ENCODE data around the gene SCAMP4. TPM values are rescaled to one million over a fixed set of nuclear protein-coding genes. Genes with fewer than 3 reads are reported as not detected.

SCAMP4 gene
- polyA plus RNA-seq, 1 of the 3 experiments (the other 2 are of a cell fraction): 30.0 TPM

DNA sequence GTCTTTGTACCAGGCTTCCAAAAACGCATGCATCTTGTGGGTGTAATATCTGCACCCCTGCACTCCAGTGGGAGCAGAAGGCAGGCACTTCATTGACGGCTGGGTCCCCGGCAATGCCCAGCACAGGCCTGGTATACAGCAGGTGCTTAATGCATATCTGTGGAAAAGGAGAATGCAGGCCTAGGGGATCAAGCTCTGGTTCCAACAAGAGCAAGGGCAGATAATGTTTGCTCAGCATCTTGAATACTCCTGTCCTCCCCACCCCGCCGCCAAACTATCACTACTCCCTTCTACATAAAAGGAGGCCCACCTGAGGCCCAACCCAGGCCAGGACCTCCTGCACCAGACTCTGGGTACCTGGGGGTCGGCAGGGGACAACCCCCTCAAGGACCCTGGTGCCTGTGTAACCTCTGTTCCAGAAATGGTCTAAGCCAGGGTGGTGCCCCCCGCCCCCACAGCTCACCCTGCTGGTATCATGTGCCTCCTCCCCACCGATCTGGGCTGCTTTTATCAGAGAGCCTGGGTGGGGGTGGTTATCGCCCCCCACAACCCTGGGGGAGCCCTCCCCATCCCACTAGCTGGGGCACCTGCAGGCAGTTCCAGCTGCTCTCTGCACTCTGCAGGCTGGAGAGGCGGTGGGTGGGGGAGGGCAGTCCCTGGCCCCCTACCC lies 46.7 kb upstream of the SCAMP4 start:
- H3K4me1 ChIP-seq (ENCODE audit: control insufficient read depth in 1 of 2, insufficient read depth in 2 of 2, low read depth in 1 of 2, low read length in 1 of 2): peaks cover 37 to 65% of the 10 kb centered on the region in 2 experiments; a peak in 3 of 4 replicates
- H3K9me2 ChIP-seq: no peaks in the 10 kb centered on the region
- H2AFZ ChIP-seq (ENCODE audit: low read depth): no peak overlapping the region
- DNase-seq: no peak
- H3K27me3 ChIP-seq (ENCODE audit: insufficient read depth): no peaks in the 10 kb centered on the region
- H3F3A ChIP-seq (replicated peaks; ENCODE audit: insufficient read depth): peaks cover 12% of the 10 kb centered on the region
- ChIA-PET POLR2A (no interaction called here), CTCF (interaction anchor here (0.7 to 2.8 kb wide), 5 partner anchors 10 to 211 kb away, joined by 3 to 15 read pairs (median 3); partner anchors contain the start of gene REXO1)
- no peak overlapping the region; a peak in 1 of 4 replicates for H3K27ac ChIP-seq (ENCODE audit: low read depth in 2 of 2, low read length in 1 of 2)
- H3K4me2 ChIP-seq: peak overlapping the region; percentile 98; the same call in 1 of the 2 replicates
- TF ChIP-seq, protein P1, sequence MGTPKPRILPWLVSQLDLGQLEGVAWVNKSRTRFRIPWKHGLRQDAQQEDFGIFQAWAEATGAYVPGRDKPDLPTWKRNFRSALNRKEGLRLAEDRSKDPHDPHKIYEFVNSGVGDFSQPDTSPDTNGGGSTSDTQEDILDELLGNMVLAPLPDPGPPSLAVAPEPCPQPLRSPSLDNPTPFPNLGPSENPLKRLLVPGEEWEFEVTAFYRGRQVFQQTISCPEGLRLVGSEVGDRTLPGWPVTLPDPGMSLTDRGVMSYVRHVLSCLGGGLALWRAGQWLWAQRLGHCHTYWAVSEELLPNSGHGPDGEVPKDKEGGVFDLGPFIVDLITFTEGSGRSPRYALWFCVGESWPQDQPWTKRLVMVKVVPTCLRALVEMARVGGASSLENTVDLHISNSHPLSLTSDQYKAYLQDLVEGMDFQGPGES (IDR thresholded peaks at IDR 0.05; ENCODE audit: low read depth, low read length): no peak
- TF ChIP-seq FOXM1 (IDR thresholded peaks at IDR 0.05; ENCODE audit: low read depth): no peak
- no peak overlapping the region for H3K9ac ChIP-seq
- peaks cover 95% of the 10 kb centered on the region for H3K79me2 ChIP-seq (ENCODE audit: insufficient read depth)
- 83% methylated on average over 6 of the region's 10 CpGs for WGBS (ENCODE audit: low lambda C conversion rate)
- H3K9me3 ChIP-seq: no peaks in the 10 kb centered on the region
- peaks cover 0 to 3% of the 10 kb centered on the region in 2 experiments for H3K36me3 ChIP-seq (replicated peaks in 1 of 2; ENCODE audit: control insufficient read depth in 1 of 2, insufficient read depth in 2 of 2, low read length in 1 of 2)
- no peak overlapping the region for H3K4me3 ChIP-seq (ENCODE audit: low read depth in 2 of 2, low read length in 1 of 2)
- H4K20me1 ChIP-seq (ENCODE audit: insufficient read depth): peaks cover 87% of the 10 kb centered on the region

DNA sequence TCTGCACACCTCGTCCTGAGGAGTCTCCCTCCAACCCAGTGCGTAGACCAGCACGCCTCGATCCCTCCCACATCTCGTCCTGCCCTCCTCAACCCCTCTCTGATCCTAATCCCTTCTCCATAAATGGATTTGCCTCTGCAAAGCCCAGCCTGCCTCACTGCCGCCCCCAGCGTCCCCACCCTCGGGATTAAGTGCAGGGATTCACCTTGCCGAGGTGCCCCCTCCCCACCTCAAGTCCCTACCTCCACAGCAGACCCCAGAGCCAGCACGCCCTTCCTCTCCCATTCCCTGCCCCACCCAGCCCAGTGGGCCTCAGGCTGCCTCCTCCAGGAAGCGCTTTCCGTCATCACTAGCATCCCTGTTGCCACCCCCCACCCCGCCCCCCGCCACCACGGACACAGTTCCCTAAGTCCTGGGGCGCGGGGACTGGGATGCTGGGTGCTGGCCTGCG lies 45.8 kb upstream of the SCAMP4 start:
- ChIA-PET CTCF (interaction anchor here (1.5 to 2.8 kb wide), 3 partner anchors 10 to 21 kb away, joined by 7 to 15 read pairs (median 8); partner anchors contain the start of gene REXO1), POLR2A (no interaction called here)
- TF ChIP-seq EZH2phosphoT487 (IDR thresholded peaks at IDR 0.05; ENCODE audit: borderline replicate concordance, low read depth): no peak
- TF ChIP-seq, protein P2, sequence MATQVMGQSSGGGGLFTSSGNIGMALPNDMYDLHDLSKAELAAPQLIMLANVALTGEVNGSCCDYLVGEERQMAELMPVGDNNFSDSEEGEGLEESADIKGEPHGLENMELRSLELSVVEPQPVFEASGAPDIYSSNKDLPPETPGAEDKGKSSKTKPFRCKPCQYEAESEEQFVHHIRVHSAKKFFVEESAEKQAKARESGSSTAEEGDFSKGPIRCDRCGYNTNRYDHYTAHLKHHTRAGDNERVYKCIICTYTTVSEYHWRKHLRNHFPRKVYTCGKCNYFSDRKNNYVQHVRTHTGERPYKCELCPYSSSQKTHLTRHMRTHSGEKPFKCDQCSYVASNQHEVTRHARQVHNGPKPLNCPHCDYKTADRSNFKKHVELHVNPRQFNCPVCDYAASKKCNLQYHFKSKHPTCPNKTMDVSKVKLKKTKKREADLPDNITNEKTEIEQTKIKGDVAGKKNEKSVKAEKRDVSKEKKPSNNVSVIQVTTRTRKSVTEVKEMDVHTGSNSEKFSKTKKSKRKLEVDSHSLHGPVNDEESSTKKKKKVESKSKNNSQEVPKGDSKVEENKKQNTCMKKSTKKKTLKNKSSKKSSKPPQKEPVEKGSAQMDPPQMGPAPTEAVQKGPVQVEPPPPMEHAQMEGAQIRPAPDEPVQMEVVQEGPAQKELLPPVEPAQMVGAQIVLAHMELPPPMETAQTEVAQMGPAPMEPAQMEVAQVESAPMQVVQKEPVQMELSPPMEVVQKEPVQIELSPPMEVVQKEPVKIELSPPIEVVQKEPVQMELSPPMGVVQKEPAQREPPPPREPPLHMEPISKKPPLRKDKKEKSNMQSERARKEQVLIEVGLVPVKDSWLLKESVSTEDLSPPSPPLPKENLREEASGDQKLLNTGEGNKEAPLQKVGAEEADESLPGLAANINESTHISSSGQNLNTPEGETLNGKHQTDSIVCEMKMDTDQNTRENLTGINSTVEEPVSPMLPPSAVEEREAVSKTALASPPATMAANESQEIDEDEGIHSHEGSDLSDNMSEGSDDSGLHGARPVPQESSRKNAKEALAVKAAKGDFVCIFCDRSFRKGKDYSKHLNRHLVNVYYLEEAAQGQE (IDR thresholded peaks at IDR 0.05; ENCODE audit: low read depth, low read length): no peak
- TF ChIP-seq MEF2A (IDR thresholded peaks at IDR 0.05; ENCODE audit: borderline replicate concordance, low read depth): no peak
- no peak for TF ChIP-seq FOXJ3 (CRISPR knock-in tag; IDR thresholded peaks at IDR 0.05)
- TF ChIP-seq RXRA (IDR thresholded peaks at IDR 0.05; ENCODE audit: borderline replicate concordance, low read depth): no peak
- TF ChIP-seq EP300 (IDR thresholded peaks at IDR 0.05; ENCODE audit: borderline replicate concordance in 1 of 2, low read depth in 1 of 2, low read length in 1 of 2): no peak
- TF ChIP-seq, protein P3, sequence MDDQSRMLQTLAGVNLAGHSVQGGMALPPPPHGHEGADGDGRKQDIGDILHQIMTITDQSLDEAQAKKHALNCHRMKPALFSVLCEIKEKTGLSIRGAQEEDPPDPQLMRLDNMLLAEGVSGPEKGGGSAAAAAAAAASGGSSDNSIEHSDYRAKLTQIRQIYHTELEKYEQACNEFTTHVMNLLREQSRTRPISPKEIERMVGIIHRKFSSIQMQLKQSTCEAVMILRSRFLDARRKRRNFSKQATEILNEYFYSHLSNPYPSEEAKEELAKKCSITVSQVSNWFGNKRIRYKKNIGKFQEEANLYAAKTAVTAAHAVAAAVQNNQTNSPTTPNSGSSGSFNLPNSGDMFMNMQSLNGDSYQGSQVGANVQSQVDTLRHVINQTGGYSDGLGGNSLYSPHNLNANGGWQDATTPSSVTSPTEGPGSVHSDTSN (IDR thresholded peaks at IDR 0.05): no peak
- no peak for TF ChIP-seq MXI1 (IDR thresholded peaks at IDR 0.05; ENCODE audit: low read depth, low read length)
- no peak for TF ChIP-seq NFIC (IDR thresholded peaks at IDR 0.05; ENCODE audit: borderline replicate concordance)
- TF ChIP-seq, protein P4, sequence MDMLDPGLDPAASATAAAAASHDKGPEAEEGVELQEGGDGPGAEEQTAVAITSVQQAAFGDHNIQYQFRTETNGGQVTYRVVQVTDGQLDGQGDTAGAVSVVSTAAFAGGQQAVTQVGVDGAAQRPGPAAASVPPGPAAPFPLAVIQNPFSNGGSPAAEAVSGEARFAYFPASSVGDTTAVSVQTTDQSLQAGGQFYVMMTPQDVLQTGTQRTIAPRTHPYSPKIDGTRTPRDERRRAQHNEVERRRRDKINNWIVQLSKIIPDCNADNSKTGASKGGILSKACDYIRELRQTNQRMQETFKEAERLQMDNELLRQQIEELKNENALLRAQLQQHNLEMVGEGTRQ (IDR thresholded peaks at IDR 0.05; ENCODE audit: borderline replicate concordance, low read depth, low read length): no peak
- H3K79me2 ChIP-seq (ENCODE audit: insufficient read depth): peaks cover 87% of the 10 kb centered on the region
- H3F3A ChIP-seq (replicated peaks; ENCODE audit: insufficient read depth): peaks cover 12% of the 10 kb centered on the region
- no peak overlapping the region for H3K4me3 ChIP-seq (ENCODE audit: low read depth in 2 of 2, low read length in 1 of 2)
- H3K9ac ChIP-seq: no peak overlapping the region
- no peak for DNase-seq
- H3K27me3 ChIP-seq (ENCODE audit: insufficient read depth): no peaks in the 10 kb centered on the region
- peak overlapping the region in 1 of 2 experiments; percentile 32; a peak in 1 of 4 replicates for H3K27ac ChIP-seq (ENCODE audit: low read depth in 2 of 2, low read length in 1 of 2)
- H4K20me1 ChIP-seq (ENCODE audit: insufficient read depth): peaks cover 80% of the 10 kb centered on the region
- no peak overlapping the region for H2AFZ ChIP-seq (ENCODE audit: low read depth)
- H3K9me3 ChIP-seq: no peaks in the 10 kb centered on the region
- no peaks in the 10 kb centered on the region for H3K36me3 ChIP-seq (replicated peaks in 1 of 2; ENCODE audit: control insufficient read depth in 1 of 2, insufficient read depth in 2 of 2, low read length in 1 of 2)
- peak overlapping the region; percentile 98; the same call in 1 of the 2 replicates for H3K4me2 ChIP-seq
- WGBS (ENCODE audit: low lambda C conversion rate): 81% methylated on average over 14 of the region's 18 CpGs
- no peaks in the 10 kb centered on the region for H3K9me2 ChIP-seq
- H3K4me1 ChIP-seq (ENCODE audit: control insufficient read depth in 1 of 2, insufficient read depth in 2 of 2, low read depth in 1 of 2, low read length in 1 of 2): peaks cover 37 to 65% of the 10 kb centered on the region in 2 experiments; a peak in 3 of 4 replicates
